ENCODE measurements around the gene ZNF516.

- TF ChIP-seq POLR2A (IDR thresholded peaks at IDR 0.05; ENCODE audit: low read length): no peak
- no peak for TF ChIP-seq KDM1A (IDR thresholded peaks at IDR 0.05; ENCODE audit: low read depth)
- TF ChIP-seq HDAC2 (IDR thresholded peaks at IDR 0.05): no peak
- TF ChIP-seq MYC (IDR thresholded peaks at IDR 0.05; ENCODE audit: borderline replicate concordance, low read length): no peak
- TF ChIP-seq CTCF (IDR thresholded peaks at IDR 0.05): no peak
- TF ChIP-seq REST (IDR thresholded peaks at IDR 0.05): no peak
- no peak for TF ChIP-seq USF2 (IDR thresholded peaks at IDR 0.05)
- no peak for TF ChIP-seq CHD2 (IDR thresholded peaks at IDR 0.05; ENCODE audit: low read length, partially characterized antibody)
Measured at GRCh38 chr18:76479351-76480238, 15.4 kb downstream of the ZNF516 start.

All from A549 (cell line).